ENCODE results near the gene BNC2. TPM values are rescaled to one million over a fixed set of nuclear protein-coding genes. Genes with fewer than 3 reads are reported as not detected.
A peak's percentile ranks its signal among the peaks of the same experiment; 100 is the strongest.

BNC2 gene
- total and polyA plus RNA-seq, 2 experiments from 2014 or later, result 13.8 to 18.5 TPM

- Histone ChIP-seq H4K20me1 (ENCODE audit: insufficient read depth) (no peaks in the 10 kb centered on the region), H3K9me2 (ENCODE audit: insufficient read depth) (no peaks in the 10 kb centered on the region), H3K4me2 (ENCODE audit: unreplicated experiment) (no peak overlapping the region), H3K4me1 (ENCODE audit: insufficient read depth) (peaks cover 7% of the 10 kb centered on the region), H3F3A (ENCODE audit: insufficient read depth) (no peaks in the 10 kb centered on the region), H3K9ac (no peak overlapping the region), H3K27ac (no peak overlapping the region), H3K4me3 (no peak overlapping the region), H3K9me3 (ENCODE audit: low read depth) (no peaks in the 10 kb centered on the region), H3K27me3 (replicated peaks; ENCODE audit: insufficient read depth) (no peaks in the 10 kb centered on the region), H3K79me2 (ENCODE audit: insufficient read depth) (peaks cover 15% of the 10 kb centered on the region), H2AFZ (no peak overlapping the region), H3K36me3 (ENCODE audit: low read depth) (no peaks in the 10 kb centered on the region)
- WGBS, 2 experiments (ENCODE audit: low coverage in 1 of 2, low lambda C conversion rate in 2 of 2, missing lambda C conversion rate in 2 of 2), result 62 to 63% methylated on average over 7 of the region's 7 CpGs
- DNase-seq, result peak; percentile 35
- TF ChIP-seq EZH2 (IDR thresholded peaks at IDR 0.05; ENCODE audit: insufficient read depth, poor library complexity, severe bottlenecking) (no peak), EZH2phosphoT487 (IDR thresholded peaks at IDR 0.05; ENCODE audit: insufficient read depth, low read depth) (no peak)
- in situ Hi-C loops (cut with MboI), result no loop called here
Measured at GRCh38 chr9:16475996-16476395, 394.5 kb downstream of the BNC2 start.

GRCh38 chr9:16475257-16475656, 395.2 kb downstream of the BNC2 start:
- DNase-seq, result no peak
- H2AFZ ChIP-seq, result no peak overlapping the region
- no peak overlapping the region for H3K9ac ChIP-seq
- WGBS, 2 experiments (ENCODE audit: low coverage in 1 of 2, low lambda C conversion rate in 2 of 2, missing lambda C conversion rate in 2 of 2), result 57 to 61% methylated on average over 3 of the region's 3 CpGs
- H3K27me3 ChIP-seq (replicated peaks; ENCODE audit: insufficient read depth), result no peaks in the 10 kb centered on the region
- H3F3A ChIP-seq (ENCODE audit: insufficient read depth), result no peaks in the 10 kb centered on the region
- H3K4me2 ChIP-seq (ENCODE audit: unreplicated experiment), result no peak overlapping the region
- no peaks in the 10 kb centered on the region for H3K9me3 ChIP-seq (ENCODE audit: low read depth)
- TF ChIP-seq EZH2 (IDR thresholded peaks at IDR 0.05; ENCODE audit: insufficient read depth, poor library complexity, severe bottlenecking), result no peak
- no peak for TF ChIP-seq EZH2phosphoT487 (IDR thresholded peaks at IDR 0.05; ENCODE audit: insufficient read depth, low read depth)
- H4K20me1 ChIP-seq (ENCODE audit: insufficient read depth), result no peaks in the 10 kb centered on the region
- H3K36me3 ChIP-seq (ENCODE audit: low read depth), result no peaks in the 10 kb centered on the region
- peaks cover 15% of the 10 kb centered on the region for H3K79me2 ChIP-seq (ENCODE audit: insufficient read depth)
- H3K4me3 ChIP-seq, result no peak overlapping the region
- H3K4me1 ChIP-seq (ENCODE audit: insufficient read depth), result peaks cover 7% of the 10 kb centered on the region
- in situ Hi-C loops (cut with MboI), result no loop called here
- H3K9me2 ChIP-seq (ENCODE audit: insufficient read depth), result no peaks in the 10 kb centered on the region
- no peak overlapping the region for H3K27ac ChIP-seq

GRCh38 chr9:16469184-16469583, 401.3 kb downstream of the BNC2 start:
- Histone ChIP-seq H3K4me3 (no peak overlapping the region), H3K27me3 (replicated peaks; ENCODE audit: insufficient read depth) (no peaks in the 10 kb centered on the region), H2AFZ (no peak overlapping the region), H3K4me1 (ENCODE audit: insufficient read depth) (no peaks in the 10 kb centered on the region), H3K79me2 (ENCODE audit: insufficient read depth) (0 out of 2 replicates have a peak, but pooled peaks cover 18% of the 10 kb centered on the region), H3K36me3 (ENCODE audit: low read depth) (no peaks in the 10 kb centered on the region), H3K4me2 (ENCODE audit: unreplicated experiment) (no peak overlapping the region), H3F3A (ENCODE audit: insufficient read depth) (no peaks in the 10 kb centered on the region), H3K9ac (no peak overlapping the region), H3K27ac (no peak overlapping the region), H3K9me3 (ENCODE audit: low read depth) (no peaks in the 10 kb centered on the region), H4K20me1 (ENCODE audit: insufficient read depth) (no peaks in the 10 kb centered on the region), H3K9me2 (ENCODE audit: insufficient read depth) (no peaks in the 10 kb centered on the region)
- in situ Hi-C loops (cut with MboI), result no loop called here
- TF ChIP-seq EZH2phosphoT487 (IDR thresholded peaks at IDR 0.05; ENCODE audit: insufficient read depth, low read depth), result no peak
- no peak for TF ChIP-seq EZH2 (IDR thresholded peaks at IDR 0.05; ENCODE audit: insufficient read depth, poor library complexity, severe bottlenecking)
- DNase-seq, result no peak
- 92 to 97% methylated on average over 4 of the region's 4 CpGs for WGBS, 2 experiments (ENCODE audit: low coverage in 1 of 2, low lambda C conversion rate in 2 of 2, missing lambda C conversion rate in 2 of 2)

- in situ Hi-C loops (cut with MboI), result no loop called here
Measured at GRCh38 chr9:16461851-16462250, 408.6 kb downstream of the BNC2 start.

More at GRCh38 chr9:16461851-16462250, 408.6 kb downstream of the BNC2 start:
- H2AFZ ChIP-seq, result no peak overlapping the region
- H3K27ac ChIP-seq, result no peak overlapping the region
- no peaks in the 10 kb centered on the region for H3K27me3 ChIP-seq (replicated peaks; ENCODE audit: insufficient read depth)
- no peaks in the 10 kb centered on the region for H3K36me3 ChIP-seq (ENCODE audit: low read depth)
- H3K9me3 ChIP-seq (ENCODE audit: low read depth), result no peaks in the 10 kb centered on the region
- no peak for DNase-seq
- H4K20me1 ChIP-seq (ENCODE audit: insufficient read depth), result no peaks in the 10 kb centered on the region
- H3K9me2 ChIP-seq (ENCODE audit: insufficient read depth), result no peaks in the 10 kb centered on the region
- no peaks in the 10 kb centered on the region for H3K4me1 ChIP-seq (ENCODE audit: insufficient read depth)
- no peak overlapping the region for H3K4me3 ChIP-seq
- TF ChIP-seq EZH2 (IDR thresholded peaks at IDR 0.05; ENCODE audit: insufficient read depth, poor library complexity, severe bottlenecking) (no peak), EZH2phosphoT487 (IDR thresholded peaks at IDR 0.05; ENCODE audit: insufficient read depth, low read depth) (no peak)
- H3F3A ChIP-seq (ENCODE audit: insufficient read depth), result peaks cover 5% of the 10 kb centered on the region; the same call in 1 of the 2 replicates
- no peak overlapping the region for H3K4me2 ChIP-seq (ENCODE audit: unreplicated experiment)
- peaks cover 57% of the 10 kb centered on the region for H3K79me2 ChIP-seq (ENCODE audit: insufficient read depth)
- H3K9ac ChIP-seq, result no peak overlapping the region
- WGBS, 2 experiments (ENCODE audit: low coverage in 1 of 2, low lambda C conversion rate in 2 of 2, missing lambda C conversion rate in 2 of 2), result 84 to 86% methylated on average over 2 of the region's 2 CpGs

Measured in GM23248 (cell line).